Measurements from ENCODE around the gene LYPLAL1.

The LYPLAL1 gene

GRCh38 chr1:219215477-219215876, 41.8 kb downstream of the LYPLAL1 start:
- no peak for DNase-seq (ENCODE audit: low read depth)
- no peak overlapping the region for H3K4me3 ChIP-seq (ENCODE audit: control insufficient read depth, low read depth, low read length)
- TF ChIP-seq CTCF (IDR thresholded peaks at IDR 0.05; ENCODE audit: control insufficient read depth, insufficient read depth, low read depth, low read length, missing control alignments) = no peak

- DNase-seq (ENCODE audit: low read depth) = no peak
- no peak for TF ChIP-seq CTCF (IDR thresholded peaks at IDR 0.05; ENCODE audit: control insufficient read depth, insufficient read depth, low read depth, low read length, missing control alignments)
- no peak overlapping the region for H3K4me3 ChIP-seq (ENCODE audit: control insufficient read depth, low read depth, low read length)
These were observed 47.3 kb downstream of the LYPLAL1 start for GRCh38 chr1:219220945-219221344.

- DNase-seq (ENCODE audit: low read depth) = no peak
- no peak overlapping the region for H3K4me3 ChIP-seq (ENCODE audit: control insufficient read depth, low read depth, low read length)
- TF ChIP-seq CTCF (IDR thresholded peaks at IDR 0.05; ENCODE audit: control insufficient read depth, insufficient read depth, low read depth, low read length, missing control alignments) = no peak
These were observed 49.8 kb downstream of the LYPLAL1 start for GRCh38 chr1:219223496-219223895.

- no peak for TF ChIP-seq CTCF (IDR thresholded peaks at IDR 0.05; ENCODE audit: control insufficient read depth, insufficient read depth, low read depth, low read length, missing control alignments)
- no peak overlapping the region for H3K4me3 ChIP-seq (ENCODE audit: control insufficient read depth, low read depth, low read length)
- DNase-seq (ENCODE audit: low read depth) = no peak
These were observed 52.5 kb downstream of the LYPLAL1 start for GRCh38 chr1:219226196-219226595.

GRCh38 chr1:219227360-219228057, 53.8 kb downstream of the LYPLAL1 start:
- H3K4me3 ChIP-seq (ENCODE audit: control insufficient read depth, low read depth, low read length) = no peak overlapping the region
- TF ChIP-seq CTCF (IDR thresholded peaks at IDR 0.05; ENCODE audit: control insufficient read depth, insufficient read depth, low read depth, low read length, missing control alignments) = no peak
- no peak for DNase-seq (ENCODE audit: low read depth)

GRCh38 chr1:219228058-219228419, 54.4 kb downstream of the LYPLAL1 start:
- no peak overlapping the region for H3K4me3 ChIP-seq (ENCODE audit: control insufficient read depth, low read depth, low read length)
- DNase-seq (ENCODE audit: low read depth) = no peak
- no peak for TF ChIP-seq CTCF (IDR thresholded peaks at IDR 0.05; ENCODE audit: control insufficient read depth, insufficient read depth, low read depth, low read length, missing control alignments)
